ENCODE data around the gene ALDOC. TPM values are rescaled to one million over a fixed set of nuclear protein-coding genes. Genes with fewer than 3 reads are reported as not detected.

ALDOC gene
- total RNA-seq, 1 donor from 2014 or later: 18.3 TPM

DNA sequence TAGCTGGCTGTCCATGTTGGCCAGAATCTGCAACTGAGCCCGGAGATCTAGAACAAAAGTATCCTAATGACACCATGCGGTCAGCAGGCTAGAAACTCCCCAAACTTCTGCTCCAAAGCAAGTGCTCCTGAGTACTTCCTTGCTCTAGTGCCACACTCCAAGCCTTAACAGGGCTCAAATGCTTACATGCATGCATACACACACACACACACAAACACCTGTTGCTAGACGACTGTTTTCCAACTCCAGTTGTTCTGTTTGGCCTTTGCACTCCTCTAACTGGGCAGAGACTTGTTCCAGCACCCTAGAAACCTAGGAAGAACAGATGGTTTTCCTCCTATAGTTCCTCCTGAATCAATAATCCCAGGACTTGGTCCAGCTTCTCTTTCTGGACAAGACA lies 7.7 kb upstream of the ALDOC start:
- H3K27ac Mint-ChIP-seq (ENCODE audit: unreplicated experiment): peak overlapping the region; percentile 31
- no peak for TF ChIP-seq CTCF (IDR thresholded peaks at IDR 0.05; ENCODE audit: unreplicated experiment)
- peaks cover 23% of the 10 kb centered on the region for H3K36me3 Mint-ChIP-seq (ENCODE audit: low read depth, unreplicated experiment)
- H3K27me3 Mint-ChIP-seq (ENCODE audit: unreplicated experiment): peaks cover 2% of the 10 kb centered on the region
- peaks cover 17% of the 10 kb centered on the region for H3K4me1 Mint-ChIP-seq (ENCODE audit: unreplicated experiment)
- DNase-seq (ENCODE audit: low spot score): no peak
- no peak overlapping the region for H3K4me3 Mint-ChIP-seq (ENCODE audit: unreplicated experiment)
- H3K9me3 Mint-ChIP-seq (ENCODE audit: unreplicated experiment): no peaks in the 10 kb centered on the region

- Mint-ChIP-seq H3K4me1 (ENCODE audit: unreplicated experiment) (peaks cover 10% of the 10 kb centered on the region), H3K27ac (ENCODE audit: unreplicated experiment) (no peak overlapping the region), H3K27me3 (ENCODE audit: unreplicated experiment) (peaks cover 2% of the 10 kb centered on the region), H3K4me3 (ENCODE audit: unreplicated experiment) (no peak overlapping the region), H3K36me3 (ENCODE audit: low read depth, unreplicated experiment) (peaks cover 23% of the 10 kb centered on the region), H3K9me3 (ENCODE audit: unreplicated experiment) (no peaks in the 10 kb centered on the region)
- no peak for TF ChIP-seq CTCF (IDR thresholded peaks at IDR 0.05; ENCODE audit: unreplicated experiment)
- DNase-seq (ENCODE audit: low spot score): no peak
These were observed 5.8 kb upstream of the ALDOC start for GRCh38 chr17:28582513-28582912.

DNA sequence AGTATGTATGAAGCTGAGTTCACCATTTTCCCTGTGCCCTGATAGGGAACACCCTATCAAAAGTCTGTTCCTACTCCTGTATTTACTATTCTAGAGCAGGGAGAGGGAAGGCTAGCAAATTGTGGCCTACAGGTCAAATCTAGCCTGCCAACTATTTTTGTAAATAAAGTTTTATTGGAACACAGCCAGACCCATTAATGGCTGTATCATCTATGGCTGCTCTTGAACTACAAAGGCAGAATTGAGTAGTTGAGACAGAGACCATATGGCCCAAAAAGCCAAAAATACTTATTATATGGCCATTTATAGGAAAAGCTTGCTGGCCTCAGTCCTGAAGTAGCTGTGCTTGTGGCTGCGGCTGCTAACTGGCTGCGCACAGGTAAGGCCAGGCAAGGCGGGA lies 4.3 kb upstream of the ALDOC start:
- Mint-ChIP-seq H3K4me1 (ENCODE audit: unreplicated experiment) (peaks cover 14% of the 10 kb centered on the region), H3K36me3 (ENCODE audit: low read depth, unreplicated experiment) (peaks cover 22% of the 10 kb centered on the region), H3K27me3 (ENCODE audit: unreplicated experiment) (peaks cover 5% of the 10 kb centered on the region), H3K4me3 (ENCODE audit: unreplicated experiment) (no peak overlapping the region), H3K27ac (ENCODE audit: unreplicated experiment) (no peak overlapping the region), H3K9me3 (ENCODE audit: unreplicated experiment) (no peaks in the 10 kb centered on the region)
- TF ChIP-seq CTCF (IDR thresholded peaks at IDR 0.05; ENCODE audit: unreplicated experiment): no peak
- no peak for DNase-seq (ENCODE audit: low spot score)

DNA sequence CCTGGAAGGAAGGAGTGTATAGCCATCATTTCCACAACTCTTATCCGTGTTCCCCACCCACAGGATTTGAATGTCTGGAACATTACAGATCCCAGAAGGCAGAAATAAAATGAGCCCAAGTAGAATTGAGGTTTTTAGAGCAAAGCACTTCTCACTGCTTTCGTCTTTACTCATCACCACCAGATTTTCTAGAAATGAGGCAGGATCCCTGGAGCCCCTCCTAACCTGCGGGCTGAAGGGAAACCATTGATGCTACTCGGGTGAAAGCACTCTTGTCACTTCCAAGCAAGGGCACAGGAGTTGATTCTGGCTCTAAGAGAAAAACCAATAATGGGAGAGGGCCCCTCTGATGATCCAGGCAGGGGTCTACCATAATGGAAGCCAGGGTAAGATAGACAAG lies 2.8 kb upstream of the ALDOC start:
- H3K27me3 Mint-ChIP-seq (ENCODE audit: unreplicated experiment): peaks cover 8% of the 10 kb centered on the region
- H3K9me3 Mint-ChIP-seq (ENCODE audit: unreplicated experiment): no peaks in the 10 kb centered on the region
- no peak overlapping the region for H3K4me3 Mint-ChIP-seq (ENCODE audit: unreplicated experiment)
- no peak for DNase-seq (ENCODE audit: low spot score)
- TF ChIP-seq CTCF (IDR thresholded peaks at IDR 0.05; ENCODE audit: unreplicated experiment): no peak
- H3K27ac Mint-ChIP-seq (ENCODE audit: unreplicated experiment): no peak overlapping the region
- H3K4me1 Mint-ChIP-seq (ENCODE audit: unreplicated experiment): peaks cover 7% of the 10 kb centered on the region
- H3K36me3 Mint-ChIP-seq (ENCODE audit: low read depth, unreplicated experiment): peaks cover 12% of the 10 kb centered on the region

- H3K27ac Mint-ChIP-seq (ENCODE audit: unreplicated experiment): no peak overlapping the region
- no peak for DNase-seq (ENCODE audit: low spot score)
- peaks cover 8% of the 10 kb centered on the region for H3K27me3 Mint-ChIP-seq (ENCODE audit: unreplicated experiment)
- no peak overlapping the region for H3K4me3 Mint-ChIP-seq (ENCODE audit: unreplicated experiment)
- TF ChIP-seq CTCF (IDR thresholded peaks at IDR 0.05; ENCODE audit: unreplicated experiment): no peak
- H3K9me3 Mint-ChIP-seq (ENCODE audit: unreplicated experiment): no peaks in the 10 kb centered on the region
- H3K36me3 Mint-ChIP-seq (ENCODE audit: low read depth, unreplicated experiment): peaks cover 12% of the 10 kb centered on the region
- peaks cover 7% of the 10 kb centered on the region for H3K4me1 Mint-ChIP-seq (ENCODE audit: unreplicated experiment)
These were observed 1.8 kb upstream of the ALDOC start for GRCh38 chr17:28578246-28579195.

All from endothelial cell (in vitro differentiated cells).